Left hindlimb (tissue), 1 donor: ENCODE data around the gene IGF1R.

ENCODE experiments used
- DNase-seq: peaks from one replicate; pipeline ENCODE4 v3.0.0-alpha.2; 2018

IGF1R gene

DNA sequence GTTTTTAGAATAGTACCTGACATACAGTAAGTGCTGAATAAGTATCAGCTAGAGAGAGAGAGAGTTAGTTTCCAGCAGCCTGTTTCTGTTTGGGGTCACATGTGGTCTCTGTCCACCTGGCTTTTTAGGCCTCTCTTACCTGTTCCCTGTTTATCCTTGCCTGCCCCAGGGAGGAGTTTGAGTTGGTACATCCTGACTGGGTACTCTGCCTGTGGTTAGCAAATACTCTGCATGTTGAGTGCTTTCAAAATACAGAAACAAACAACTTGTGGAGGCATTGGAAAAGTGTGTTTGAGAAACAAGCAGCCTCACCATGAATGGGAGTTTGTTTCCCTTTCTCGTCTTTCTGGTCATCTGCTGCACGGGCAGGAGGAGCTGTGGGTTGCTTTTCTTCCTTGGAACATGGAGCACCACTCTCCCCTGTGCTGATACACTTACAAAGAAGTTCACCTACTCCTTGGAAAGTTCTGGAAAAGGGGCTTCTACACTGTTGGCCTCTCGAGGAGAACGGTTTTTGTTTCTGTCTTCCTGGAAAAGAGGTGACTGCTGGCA, 193.2 kb downstream of the IGF1R start:
- DNase-seq, result no peak

DNA sequence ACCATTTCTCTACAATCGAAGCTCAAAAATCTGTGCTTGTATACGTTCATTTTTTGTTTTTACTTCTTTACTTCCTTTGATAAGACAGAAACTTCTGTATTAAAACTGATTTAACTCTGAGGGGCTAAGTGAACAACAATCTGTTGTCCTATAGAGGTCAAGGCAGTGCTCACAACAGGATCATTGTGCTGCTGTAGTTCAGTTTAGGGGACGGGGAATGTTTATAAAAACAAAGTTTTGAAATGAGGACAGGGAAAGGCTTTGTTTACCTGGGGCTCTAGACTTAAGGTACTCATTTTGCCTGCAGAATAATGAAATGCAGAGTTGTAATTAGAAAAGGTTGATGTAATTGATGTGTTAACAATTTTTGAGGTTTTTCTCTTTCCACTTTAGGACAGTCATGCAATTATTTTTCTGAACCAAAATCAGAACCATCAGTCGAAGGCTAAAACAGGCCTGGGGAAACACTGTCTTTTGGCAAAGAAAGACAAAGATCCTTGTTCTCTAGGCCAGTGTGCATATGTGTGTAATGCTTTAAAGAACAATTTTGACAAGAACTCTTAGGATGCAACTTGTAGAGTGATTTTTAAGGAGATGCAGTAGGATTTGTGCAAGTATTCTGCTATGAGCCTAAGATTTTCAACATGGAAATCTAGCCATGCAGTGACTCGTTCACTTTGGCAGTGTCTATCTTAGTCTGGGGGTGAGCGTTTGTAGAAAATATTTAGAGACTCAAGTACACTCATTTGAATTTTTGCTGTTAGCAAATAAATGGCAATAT, 194.0 kb downstream of the IGF1R start:
- no peak for DNase-seq

DNA sequence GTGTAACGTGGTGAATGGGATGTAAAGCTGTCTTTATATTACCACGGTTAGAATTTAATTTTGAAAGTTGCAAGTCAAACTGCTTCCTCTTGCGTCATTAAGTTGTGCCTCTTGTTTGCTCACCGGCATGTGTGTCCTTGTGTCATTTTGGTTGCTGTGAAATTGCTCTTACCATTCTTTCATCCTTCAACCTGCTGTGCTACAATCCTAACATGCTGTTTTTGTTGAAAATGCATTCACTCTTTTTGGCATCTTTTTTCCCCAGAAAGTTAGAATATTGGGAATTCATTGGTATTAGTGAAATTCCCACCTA, 194.6 kb downstream of the IGF1R start:
- DNase-seq, result no peak

DNA sequence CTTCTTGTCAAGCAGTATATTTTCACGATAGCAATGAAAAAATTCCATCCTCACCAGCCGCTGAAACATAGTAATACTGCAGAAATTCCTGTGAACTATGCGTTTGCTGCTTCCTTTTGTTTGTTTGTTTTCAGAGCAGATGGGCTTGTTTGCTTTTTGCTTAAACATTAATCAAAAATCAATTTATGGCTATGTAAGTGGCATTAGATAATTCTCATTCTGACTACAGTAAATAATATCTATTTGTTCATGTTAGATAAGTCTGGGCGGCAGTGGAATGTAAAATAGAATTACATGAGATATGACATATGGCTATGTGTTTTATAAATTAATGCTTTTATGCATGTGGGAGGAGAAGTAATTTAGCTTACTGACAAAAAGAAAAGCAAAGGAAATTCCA, 195.5 kb downstream of the IGF1R start:
- DNase-seq, result no peak

DNA sequence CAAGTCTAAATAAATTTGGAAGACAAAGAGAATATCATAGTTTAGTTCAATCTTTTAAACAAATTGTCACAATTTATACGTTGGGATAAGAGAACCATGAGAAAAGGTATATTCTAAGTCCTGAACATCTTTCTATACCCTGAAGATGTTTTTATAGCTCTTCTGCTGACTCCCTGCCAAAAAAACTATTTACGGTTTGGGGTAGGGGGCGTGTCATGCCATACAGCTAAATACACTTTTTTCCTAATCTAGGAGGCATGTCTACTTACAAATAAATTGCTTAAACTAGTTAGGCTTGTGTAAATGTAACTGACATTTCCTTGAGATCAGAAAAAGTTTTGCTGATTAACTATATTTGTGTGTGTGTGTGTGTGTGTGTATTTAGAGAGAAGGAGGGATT, 195.9 kb downstream of the IGF1R start:
- no peak for DNase-seq

DNA sequence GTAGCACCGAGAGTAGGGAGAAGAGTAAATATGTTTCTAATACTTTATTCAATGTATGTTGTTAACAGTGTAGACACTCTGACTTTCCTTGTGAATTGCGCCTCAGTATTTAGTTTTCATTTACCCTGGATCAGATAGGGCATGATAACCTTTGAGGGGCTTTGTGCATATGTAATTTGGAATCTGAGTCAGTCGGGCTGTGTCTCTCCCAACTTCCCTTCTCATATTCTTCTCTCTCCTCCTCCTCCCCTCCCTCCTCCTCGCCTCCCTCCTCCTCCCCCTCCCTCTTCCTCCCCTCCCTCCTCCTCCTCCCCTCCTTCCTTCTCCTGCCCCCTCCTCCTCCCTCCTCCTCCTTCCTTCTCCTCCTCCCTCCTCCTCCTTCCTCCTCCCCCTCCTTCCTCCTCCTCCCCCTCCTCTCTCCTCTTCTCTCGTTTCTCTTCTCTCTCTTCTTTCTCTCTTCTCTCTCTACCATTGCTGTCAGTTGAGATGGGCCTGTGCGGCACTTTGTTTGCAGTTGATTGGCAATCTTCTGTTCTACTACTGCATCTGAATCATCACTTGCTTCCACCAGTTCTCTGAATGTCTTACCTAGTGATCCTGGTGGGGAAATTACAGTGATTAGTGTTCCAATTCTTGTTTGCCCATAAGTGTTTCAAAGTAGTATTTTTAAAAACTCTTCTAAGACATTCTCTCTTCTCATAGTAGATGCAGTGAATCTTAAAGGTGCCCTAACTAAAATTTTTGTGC, 197.0 kb downstream of the IGF1R start:
- no peak for DNase-seq

DNA sequence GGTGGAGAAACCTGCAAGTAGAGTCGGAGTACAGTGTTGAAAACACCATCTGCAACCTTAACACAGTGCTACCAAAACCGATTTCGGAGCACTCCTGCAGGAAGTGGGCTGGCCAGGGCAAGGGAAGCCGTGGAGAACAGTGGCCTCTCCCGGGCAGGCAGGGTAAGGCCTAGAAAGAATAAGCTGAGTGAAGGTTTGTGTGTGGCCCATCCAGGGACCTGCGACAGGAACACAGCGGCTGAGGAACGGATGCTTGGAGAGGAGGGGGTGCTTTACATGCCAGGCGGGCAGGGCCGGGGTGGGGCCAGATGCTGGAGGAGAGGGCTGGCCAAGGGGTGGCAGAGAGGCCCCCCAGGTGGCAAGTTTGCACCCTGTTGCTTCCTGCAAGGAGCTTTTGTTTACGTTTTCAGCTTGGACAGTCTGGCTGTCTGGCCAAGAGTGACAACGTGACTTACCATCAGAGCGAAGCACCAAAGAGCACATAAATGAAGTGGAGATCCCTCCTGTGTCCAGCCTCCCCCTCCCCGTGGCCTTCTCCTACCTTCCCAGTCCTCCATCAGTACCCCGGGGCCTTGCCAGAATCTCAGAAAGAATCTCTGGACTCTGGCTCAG, 202.7 kb downstream of the IGF1R start:
- DNase-seq, result peak; percentile 78

DNA sequence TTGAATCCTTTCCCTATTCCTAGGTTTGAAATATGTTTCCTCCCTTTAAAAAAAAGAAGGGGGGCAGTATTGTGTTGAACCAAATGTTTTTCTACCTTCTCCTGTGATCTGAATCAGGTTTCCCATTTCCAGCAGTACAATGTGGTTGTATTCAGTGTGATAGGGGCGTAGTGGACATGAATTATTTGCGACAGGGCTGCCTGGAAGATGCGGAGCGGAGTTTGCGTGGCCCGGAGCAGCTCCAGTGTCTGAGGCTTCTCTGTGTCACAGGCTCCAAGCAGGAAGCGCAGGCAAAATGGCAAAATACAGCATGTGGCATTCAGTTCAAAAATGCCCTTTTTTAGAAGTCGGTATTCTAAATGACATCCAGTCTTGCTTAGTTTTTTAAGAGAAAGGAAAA, 204.8 kb downstream of the IGF1R start:
- DNase-seq, result peak; percentile 93

DNA sequence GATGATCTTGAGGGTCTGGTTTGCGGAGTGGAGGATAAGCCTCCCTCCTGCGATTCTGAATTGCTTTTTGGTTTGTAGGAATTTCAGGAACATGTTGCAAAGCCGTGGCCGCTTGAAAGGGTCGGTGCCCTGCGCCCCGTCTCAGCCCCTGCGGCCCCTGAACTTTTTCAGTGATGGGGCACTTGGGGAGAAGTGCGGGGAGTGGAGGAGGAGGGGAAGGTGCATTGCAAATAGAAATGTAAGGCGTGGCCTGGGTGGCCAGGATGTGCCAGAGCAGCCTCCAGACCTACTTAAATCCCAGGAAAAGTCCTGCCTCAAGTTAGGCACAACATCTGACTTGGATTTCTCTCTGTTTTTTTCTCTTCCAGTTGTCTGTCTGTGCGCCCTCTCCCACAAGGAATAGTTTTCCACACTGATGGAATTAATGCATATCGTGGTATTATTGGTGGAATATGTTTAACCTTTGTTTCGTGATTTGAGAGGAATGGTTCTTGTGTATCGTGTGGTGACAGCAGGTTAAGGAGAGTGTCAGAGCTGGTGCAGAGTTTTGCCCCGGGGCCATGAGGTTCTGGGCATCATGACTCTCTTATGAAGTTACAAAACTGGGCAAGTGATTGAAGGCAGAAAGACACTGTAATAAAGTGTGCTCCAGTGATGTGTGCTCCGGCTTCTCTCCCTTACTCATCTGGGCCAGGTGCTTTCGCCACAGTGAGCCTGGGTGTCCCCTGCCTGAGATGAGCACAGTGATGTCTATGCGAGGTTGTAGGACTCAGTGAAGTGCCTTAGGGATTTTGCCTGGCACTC, 205.5 kb downstream of the IGF1R start:
- DNase-seq, result no peak

DNA sequence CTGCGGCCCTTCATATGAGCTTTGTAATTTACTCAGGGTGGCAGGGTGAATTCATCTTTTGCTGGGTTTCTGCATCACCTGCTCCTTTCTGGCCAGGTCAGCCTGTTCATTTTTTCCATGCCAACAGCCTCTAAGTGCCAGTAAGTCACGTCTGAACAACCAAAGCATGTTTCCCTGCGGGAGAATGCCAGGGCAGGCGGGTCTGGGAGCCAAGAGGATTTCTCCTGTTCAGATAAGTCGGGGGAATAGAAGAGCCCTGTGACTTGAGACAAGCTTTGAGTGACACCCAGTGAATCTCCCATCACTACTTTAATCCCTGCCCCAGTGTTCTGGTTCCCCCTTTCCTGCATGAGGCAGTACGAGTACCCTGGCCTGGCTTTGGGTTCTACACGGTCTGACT, 206.2 kb downstream of the IGF1R start:
- DNase-seq, result no peak

DNA sequence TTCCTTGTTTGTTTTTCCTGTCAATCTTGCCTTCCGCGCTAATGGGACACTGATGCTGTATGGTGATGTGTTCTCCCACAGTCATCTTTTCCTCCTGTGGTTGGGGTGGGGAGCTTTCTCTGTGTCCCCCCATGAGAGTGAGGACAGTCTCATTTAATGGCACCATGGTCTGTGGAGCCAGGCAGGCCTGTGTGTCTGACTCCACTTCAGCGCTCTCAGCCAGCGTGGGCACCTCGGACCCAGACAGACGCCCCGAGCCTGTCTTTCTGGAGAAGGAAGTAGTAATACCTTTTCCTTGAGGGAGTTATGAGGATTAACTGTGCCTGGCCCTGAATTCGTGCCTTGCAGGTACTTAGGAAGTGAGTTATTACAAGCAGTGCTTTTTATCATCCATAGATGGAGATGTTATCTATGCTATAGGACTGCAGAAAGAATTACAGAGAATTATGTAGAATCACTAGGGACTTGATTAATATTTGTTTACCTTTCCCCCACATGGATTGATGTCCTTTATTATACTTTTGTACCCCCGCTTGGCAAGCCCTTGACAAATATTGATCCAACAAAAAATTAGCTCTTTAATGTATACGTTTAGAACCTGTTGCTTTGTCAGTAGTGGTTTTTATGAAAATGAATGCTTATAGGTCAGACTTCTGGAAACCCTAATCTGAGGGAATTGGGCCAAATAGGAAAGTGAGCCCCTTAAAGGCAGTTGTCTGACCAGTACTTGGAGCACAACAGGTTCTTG, 206.9 kb downstream of the IGF1R start:
- DNase-seq, result no peak

DNA sequence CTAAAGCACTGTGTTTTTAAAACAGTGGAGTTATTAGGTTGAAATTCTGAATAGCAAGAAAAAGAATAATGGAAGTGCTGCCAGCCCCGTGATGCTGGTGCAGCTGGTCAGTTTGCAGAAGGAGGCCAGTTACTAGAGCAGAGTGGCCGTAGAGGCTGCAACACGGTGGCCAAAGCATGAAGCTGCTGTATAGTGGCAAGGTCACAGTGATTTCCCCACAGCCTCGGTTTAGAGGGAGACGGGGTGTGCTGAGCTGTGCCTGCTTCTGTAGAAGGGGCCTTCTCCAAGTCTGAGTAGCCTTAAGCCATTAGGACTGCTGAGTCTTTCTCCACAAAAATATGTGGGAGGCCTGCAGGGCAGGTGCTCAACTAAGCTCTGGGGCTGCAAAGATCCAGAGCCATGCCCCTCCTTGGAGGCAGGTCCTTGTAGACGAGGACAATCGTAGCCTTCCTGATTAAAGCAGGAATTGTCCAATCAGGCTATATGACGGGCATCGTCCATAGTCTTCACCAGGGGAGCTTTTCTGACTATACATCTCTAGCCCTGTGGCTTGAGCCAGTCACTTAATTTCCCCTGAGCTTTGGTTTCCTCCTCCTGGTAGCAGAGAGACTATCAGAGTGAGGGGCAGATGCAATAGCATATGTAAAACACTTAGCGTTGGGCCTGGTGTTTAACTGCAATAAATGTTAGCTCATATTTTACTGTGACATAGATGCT, 207.6 kb downstream of the IGF1R start:
- no peak for DNase-seq

DNA sequence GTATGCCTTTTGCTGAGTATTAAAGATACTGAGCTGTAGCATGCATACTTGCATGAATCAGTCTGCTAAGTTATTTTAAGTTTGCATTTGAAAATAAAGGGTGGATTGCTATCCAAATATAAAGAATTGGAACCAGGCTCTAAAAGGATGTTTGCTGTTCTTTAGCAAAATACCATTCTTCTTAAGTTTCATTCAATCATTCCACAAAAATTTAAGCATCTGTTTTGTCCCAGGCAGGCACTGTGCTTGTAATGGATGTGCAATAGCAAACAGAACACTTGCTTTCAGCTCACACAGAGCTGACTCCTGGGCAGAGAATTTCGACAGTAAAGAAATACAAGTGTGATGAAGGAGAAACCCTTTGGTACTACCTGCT, 208.2 kb downstream of the IGF1R start:
- no peak for DNase-seq

DNA sequence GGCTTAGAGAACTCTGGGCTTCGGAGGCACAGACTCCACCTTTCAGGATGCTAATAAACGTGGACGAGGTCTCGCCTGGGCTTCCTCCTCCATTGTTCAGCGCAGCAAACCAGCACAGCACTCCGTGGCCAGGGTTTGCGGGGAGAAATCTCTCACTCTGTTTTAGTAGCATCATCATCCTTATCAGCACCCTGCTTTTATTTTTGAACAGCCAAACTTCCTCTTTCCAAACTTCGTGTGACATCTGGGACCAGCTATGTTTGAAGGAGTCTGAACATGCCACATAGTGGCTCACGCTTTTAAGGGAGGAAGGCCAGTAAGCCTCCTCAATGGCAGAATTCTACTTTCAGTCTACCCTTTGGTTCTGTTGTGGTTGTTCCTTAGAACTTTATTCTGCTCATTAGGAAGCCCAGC, 210.3 kb downstream of the IGF1R start:
- no peak for DNase-seq

DNA sequence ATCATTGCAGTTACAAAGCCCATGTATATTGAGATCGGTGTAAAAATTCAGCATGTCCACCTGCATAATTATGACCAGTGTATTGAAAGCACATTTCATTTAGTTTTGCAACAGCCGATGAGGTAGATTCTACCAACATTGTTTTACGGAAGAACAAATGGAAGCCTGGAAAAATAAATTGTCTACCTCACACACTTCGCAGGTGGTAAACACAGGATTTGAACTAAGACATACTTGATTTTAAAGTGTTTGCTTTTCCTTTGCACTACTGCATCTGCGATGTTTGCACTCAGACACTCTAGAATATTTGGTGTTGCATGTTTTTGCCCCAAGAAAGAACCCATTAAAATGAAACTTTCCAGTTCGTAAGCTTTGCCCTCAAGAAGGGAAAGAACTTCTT, 210.8 kb downstream of the IGF1R start:
- no peak for DNase-seq

DNA sequence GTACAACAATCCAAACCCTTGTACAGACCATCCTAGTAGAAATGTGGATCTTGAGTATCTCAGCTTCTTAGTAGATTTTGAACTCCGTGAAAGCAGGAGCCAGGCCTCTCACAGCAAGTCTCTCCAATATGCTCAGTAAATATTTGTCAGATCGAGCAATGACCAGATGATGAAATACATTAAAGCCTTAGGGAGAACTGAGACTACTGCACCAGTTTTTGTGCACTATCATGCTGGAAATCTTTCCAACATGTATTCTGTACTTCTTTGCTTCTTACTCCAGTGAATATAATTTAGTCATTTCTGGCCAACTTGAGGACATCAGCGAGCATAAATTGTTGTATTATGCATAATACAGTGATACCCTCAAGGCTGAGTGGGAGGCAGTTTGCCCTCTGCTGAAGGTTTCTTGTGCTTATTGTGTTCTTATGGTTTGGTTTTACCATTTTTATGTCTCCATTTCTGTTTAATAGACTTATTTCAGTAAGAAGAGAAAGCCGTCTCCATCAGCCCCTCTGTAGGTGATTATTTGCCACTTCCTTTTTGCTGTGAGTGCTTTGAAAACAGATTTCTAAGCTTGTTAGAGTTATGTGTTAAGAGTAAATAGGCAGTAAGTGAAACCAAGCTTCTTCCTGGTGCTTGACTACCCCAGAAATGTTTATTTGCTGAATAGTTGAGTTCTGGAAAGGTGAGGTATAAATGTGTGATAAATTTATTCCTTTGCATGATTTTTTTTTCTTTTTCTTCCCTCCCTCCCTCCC, 212.1 kb downstream of the IGF1R start:
- DNase-seq, result no peak

DNA sequence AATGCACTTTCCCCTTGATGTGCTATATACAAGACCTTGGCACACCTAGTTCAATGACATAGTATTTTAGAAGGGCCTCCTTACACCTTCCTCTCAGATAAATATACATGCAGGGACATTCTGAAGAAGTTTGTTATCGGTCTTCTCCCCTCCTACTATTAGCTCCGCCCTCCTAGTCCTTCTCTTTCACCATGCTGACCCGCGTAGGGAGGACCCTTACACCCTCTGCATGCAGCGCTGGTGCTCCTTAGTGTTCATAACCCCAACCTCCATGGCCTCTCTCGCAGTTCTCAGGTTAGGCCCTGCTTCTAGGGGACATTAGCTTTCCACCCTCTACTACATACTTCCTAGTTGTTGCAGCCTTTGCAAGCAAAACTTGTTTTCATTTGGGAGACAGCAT, 212.8 kb downstream of the IGF1R start:
- DNase-seq, result no peak

DNA sequence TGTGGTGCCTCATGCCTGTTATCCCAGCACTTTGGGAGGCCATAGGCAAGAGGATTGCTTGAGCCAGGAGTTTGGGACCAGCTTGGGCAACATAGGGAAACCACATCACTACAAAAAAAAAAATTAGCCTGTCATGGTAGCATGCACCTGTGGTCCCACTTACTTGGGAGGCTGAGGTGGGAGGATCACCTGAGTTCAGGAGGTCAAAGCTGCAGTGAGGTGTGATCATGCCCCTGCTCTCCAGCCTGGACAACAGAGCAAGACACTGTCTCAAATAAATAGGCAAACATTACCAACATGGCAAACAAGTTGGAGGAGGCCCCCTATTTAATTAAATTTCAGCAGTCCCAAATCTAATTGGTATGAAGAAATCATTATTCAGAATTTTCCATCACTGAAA, 215.6 kb downstream of the IGF1R start:
- DNase-seq, result no peak

DNA sequence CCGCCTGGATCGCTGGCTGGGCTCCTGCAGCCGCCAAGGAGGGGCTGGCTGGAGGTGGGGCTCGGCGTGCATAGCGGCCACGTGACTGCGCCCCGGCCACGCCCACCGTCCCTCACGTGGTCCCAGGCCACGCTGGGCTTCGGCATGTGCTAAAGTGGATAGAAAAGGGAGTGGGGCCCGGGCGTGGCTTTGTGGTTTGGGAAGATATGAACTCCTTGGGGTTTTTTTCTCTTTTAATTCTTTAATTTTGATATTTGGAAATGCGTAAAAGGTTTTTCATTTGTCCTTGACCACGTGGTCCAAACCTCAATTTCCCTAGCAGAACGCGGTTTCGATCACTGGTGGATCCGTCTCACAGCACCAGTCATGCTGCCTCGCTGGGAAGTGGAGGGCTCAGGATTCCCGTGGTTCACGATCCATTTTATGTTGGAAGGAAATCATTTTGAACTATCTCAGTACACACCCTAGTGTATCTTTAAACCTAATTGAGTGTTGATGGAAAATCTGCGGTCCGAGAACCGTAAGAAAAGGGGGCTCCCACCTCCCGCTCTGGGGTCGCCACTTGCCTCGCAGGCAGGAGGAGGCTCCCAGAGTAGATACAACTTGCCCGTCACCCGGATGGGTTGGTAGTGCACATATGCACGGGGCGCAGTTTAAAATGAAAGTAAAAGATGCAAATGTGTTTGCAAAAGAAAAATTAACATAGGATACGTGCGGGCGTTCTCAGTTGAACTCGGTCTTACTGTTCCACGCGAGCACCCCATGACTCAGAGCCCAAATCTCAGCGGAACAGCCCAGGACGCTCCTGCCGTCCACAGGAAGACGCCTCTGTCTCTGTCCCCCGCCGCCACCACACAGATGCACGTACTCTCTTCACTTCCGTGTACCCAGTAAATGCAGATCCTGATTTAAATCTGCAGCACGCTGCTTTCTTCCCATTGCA, 217.3 kb downstream of the IGF1R start:
- peak; percentile 87 for DNase-seq

DNA sequence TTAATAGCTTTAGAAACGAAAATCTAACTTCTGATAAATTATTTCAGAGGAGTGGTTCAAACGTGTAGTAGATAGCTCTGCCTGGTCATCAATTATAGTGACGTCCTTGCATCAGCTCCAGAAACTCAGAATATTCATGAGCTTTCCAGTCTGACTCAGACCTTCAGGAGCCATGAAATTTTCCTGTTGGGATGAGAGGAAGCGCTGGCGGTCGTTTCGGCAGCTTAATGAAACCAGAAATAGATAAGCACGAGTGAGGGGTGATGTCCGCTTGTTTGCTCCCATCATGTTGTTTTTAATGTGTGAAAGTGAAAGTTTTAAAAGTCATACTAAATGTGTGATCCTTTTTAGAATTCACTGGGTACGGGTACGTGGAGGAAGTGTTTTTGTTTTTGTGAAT, 218.2 kb downstream of the IGF1R start:
- DNase-seq, result no peak
